Measurements from ENCODE around the gene REV1.
"Not testable (repeated sequence)": the region's sequence is repeated elsewhere in the genome, so short reads cannot be mapped to it uniquely, and the experiment has no call there.

Gene REV1

GRCh38 chr2:99484205-99484604, 5.6 kb downstream of the REV1 start:
- H3K9ac ChIP-seq (ENCODE audit: low read depth, low read length) = no peak overlapping the region
- H3K9me3 ChIP-seq (replicated peaks; ENCODE audit: low read length) = no peaks in the 10 kb centered on the region
- peaks cover 11% of the 10 kb centered on the region for H3K4me1 ChIP-seq (ENCODE audit: control insufficient read depth, insufficient read depth, low read length)
- no peaks in the 10 kb centered on the region for H3K36me3 ChIP-seq (ENCODE audit: insufficient read depth, low read length)
- H3K4me2 ChIP-seq (ENCODE audit: low read length) = no peak overlapping the region
- no peak overlapping the region for H3K4me3 ChIP-seq (ENCODE audit: low read length)
- H3K27me3 ChIP-seq (ENCODE audit: control insufficient read depth, insufficient read depth, low read length) = no peaks in the 10 kb centered on the region

GRCh38 chr2:99481941-99482340, 7.9 kb downstream of the REV1 start:
- H3K27me3 ChIP-seq (ENCODE audit: control insufficient read depth, insufficient read depth, low read length) = no peaks in the 10 kb centered on the region
- no peak overlapping the region for H3K4me3 ChIP-seq (ENCODE audit: low read length)
- H3K9ac ChIP-seq (ENCODE audit: low read depth, low read length) = no peak overlapping the region
- no peaks in the 10 kb centered on the region for H3K9me3 ChIP-seq (replicated peaks; ENCODE audit: low read length)
- H3K36me3 ChIP-seq (ENCODE audit: insufficient read depth, low read length) = no peaks in the 10 kb centered on the region
- H3K4me1 ChIP-seq (ENCODE audit: control insufficient read depth, insufficient read depth, low read length) = no peaks in the 10 kb centered on the region
- no peak overlapping the region for H3K4me2 ChIP-seq (ENCODE audit: low read length)

- H3K4me3 ChIP-seq (ENCODE audit: low read length) = no peak overlapping the region
- no peaks in the 10 kb centered on the region for H3K4me1 ChIP-seq (ENCODE audit: control insufficient read depth, insufficient read depth, low read length)
- H3K36me3 ChIP-seq (ENCODE audit: insufficient read depth, low read length) = no peaks in the 10 kb centered on the region
- H3K9ac ChIP-seq (ENCODE audit: low read depth, low read length) = no peak overlapping the region
- H3K27me3 ChIP-seq (ENCODE audit: control insufficient read depth, insufficient read depth, low read length) = no peaks in the 10 kb centered on the region
- H3K4me2 ChIP-seq (ENCODE audit: low read length) = no peak overlapping the region
- no peaks in the 10 kb centered on the region for H3K9me3 ChIP-seq (replicated peaks; ENCODE audit: low read length)
These were observed 8.3 kb downstream of the REV1 start for GRCh38 chr2:99481527-99481926.

GRCh38 chr2:99480390-99480789, 9.4 kb downstream of the REV1 start:
- Histone ChIP-seq H3K36me3 (ENCODE audit: insufficient read depth, low read length) (no peaks in the 10 kb centered on the region), H3K4me2 (ENCODE audit: low read length) (no peak overlapping the region), H3K9ac (ENCODE audit: low read depth, low read length) (no peak overlapping the region), H3K9me3 (replicated peaks; ENCODE audit: low read length) (no peaks in the 10 kb centered on the region), H3K4me1 (ENCODE audit: control insufficient read depth, insufficient read depth, low read length) (peaks cover 8% of the 10 kb centered on the region), H3K27me3 (ENCODE audit: control insufficient read depth, insufficient read depth, low read length) (no peaks in the 10 kb centered on the region), H3K4me3 (ENCODE audit: low read length) (no peak overlapping the region)

- Histone ChIP-seq H3K4me2 (ENCODE audit: low read length) (no peak overlapping the region), H3K4me3 (ENCODE audit: low read length) (no peak overlapping the region), H3K9me3 (replicated peaks; ENCODE audit: low read length) (no peaks in the 10 kb centered on the region), H3K4me1 (ENCODE audit: control insufficient read depth, insufficient read depth, low read length) (peaks cover 25% of the 10 kb centered on the region), H3K36me3 (ENCODE audit: insufficient read depth, low read length) (no peaks in the 10 kb centered on the region), H3K9ac (ENCODE audit: low read depth, low read length) (no peak overlapping the region), H3K27me3 (ENCODE audit: control insufficient read depth, insufficient read depth, low read length) (no peaks in the 10 kb centered on the region)
These were observed 11.2 kb downstream of the REV1 start for GRCh38 chr2:99478632-99479031.

GRCh38 chr2:99477054-99477453, 12.8 kb downstream of the REV1 start:
- Histone ChIP-seq H3K9ac (ENCODE audit: low read depth, low read length) (no peak overlapping the region), H3K36me3 (ENCODE audit: insufficient read depth, low read length) (no peaks in the 10 kb centered on the region), H3K9me3 (replicated peaks; ENCODE audit: low read length) (no peaks in the 10 kb centered on the region), H3K27me3 (ENCODE audit: control insufficient read depth, insufficient read depth, low read length) (no peaks in the 10 kb centered on the region), H3K4me1 (ENCODE audit: control insufficient read depth, insufficient read depth, low read length) (peaks cover 25% of the 10 kb centered on the region), H3K4me3 (ENCODE audit: low read length) (no peak overlapping the region), H3K4me2 (ENCODE audit: low read length) (no peak overlapping the region)

GRCh38 chr2:99476629-99477028, 13.2 kb downstream of the REV1 start:
- H3K9me3 ChIP-seq (replicated peaks; ENCODE audit: low read length) = no peaks in the 10 kb centered on the region
- H3K4me2 ChIP-seq (ENCODE audit: low read length) = no peak overlapping the region
- H3K9ac ChIP-seq (ENCODE audit: low read depth, low read length) = no peak overlapping the region
- H3K36me3 ChIP-seq (ENCODE audit: insufficient read depth, low read length) = no peaks in the 10 kb centered on the region
- H3K4me1 ChIP-seq (ENCODE audit: control insufficient read depth, insufficient read depth, low read length) = peaks cover 25% of the 10 kb centered on the region
- H3K4me3 ChIP-seq (ENCODE audit: low read length) = no peak overlapping the region
- no peaks in the 10 kb centered on the region for H3K27me3 ChIP-seq (ENCODE audit: control insufficient read depth, insufficient read depth, low read length)

- not testable (repeated sequence) for H3K27me3 ChIP-seq (ENCODE audit: control insufficient read depth, insufficient read depth, low read length); H3K36me3 ChIP-seq (ENCODE audit: insufficient read depth, low read length); H3K9me3 ChIP-seq (replicated peaks; ENCODE audit: low read length); H3K9ac ChIP-seq (ENCODE audit: low read depth, low read length); H3K4me3 ChIP-seq (ENCODE audit: low read length)
- peak overlapping the region; percentile 21 for H3K4me2 ChIP-seq (ENCODE audit: low read length)
- peaks cover 25% of the 10 kb centered on the region for H3K4me1 ChIP-seq (ENCODE audit: control insufficient read depth, insufficient read depth, low read length)
These were observed 14.7 kb downstream of the REV1 start for GRCh38 chr2:99475095-99475494.

- Histone ChIP-seq H3K4me3 (ENCODE audit: low read length) (no peak overlapping the region), H3K4me2 (ENCODE audit: low read length) (no peak overlapping the region), H3K27me3 (ENCODE audit: control insufficient read depth, insufficient read depth, low read length) (no peaks in the 10 kb centered on the region), H3K9ac (ENCODE audit: low read depth, low read length) (no peak overlapping the region), H3K4me1 (ENCODE audit: control insufficient read depth, insufficient read depth, low read length) (peaks cover 25% of the 10 kb centered on the region), H3K9me3 (replicated peaks; ENCODE audit: low read length) (no peaks in the 10 kb centered on the region), H3K36me3 (ENCODE audit: insufficient read depth, low read length) (no peaks in the 10 kb centered on the region)
These were observed 16.2 kb downstream of the REV1 start for GRCh38 chr2:99473518-99474083.

GRCh38 chr2:99472600-99472960, 17.2 kb downstream of the REV1 start:
- no peaks in the 10 kb centered on the region for H3K27me3 ChIP-seq (ENCODE audit: control insufficient read depth, insufficient read depth, low read length)
- H3K4me3 ChIP-seq (ENCODE audit: low read length) = no peak overlapping the region
- H3K9me3 ChIP-seq (replicated peaks; ENCODE audit: low read length) = no peaks in the 10 kb centered on the region
- H3K36me3 ChIP-seq (ENCODE audit: insufficient read depth, low read length) = no peaks in the 10 kb centered on the region
- H3K4me1 ChIP-seq (ENCODE audit: control insufficient read depth, insufficient read depth, low read length) = peaks cover 25% of the 10 kb centered on the region
- no peak overlapping the region for H3K9ac ChIP-seq (ENCODE audit: low read depth, low read length)
- no peak overlapping the region for H3K4me2 ChIP-seq (ENCODE audit: low read length)

- Histone ChIP-seq H3K4me3 (ENCODE audit: low read length) (no peak overlapping the region), H3K4me2 (ENCODE audit: low read length) (no peak overlapping the region), H3K9me3 (replicated peaks; ENCODE audit: low read length) (no peaks in the 10 kb centered on the region), H3K9ac (ENCODE audit: low read depth, low read length) (no peak overlapping the region), H3K36me3 (ENCODE audit: insufficient read depth, low read length) (no peaks in the 10 kb centered on the region), H3K4me1 (ENCODE audit: control insufficient read depth, insufficient read depth, low read length) (peaks cover 25% of the 10 kb centered on the region), H3K27me3 (ENCODE audit: control insufficient read depth, insufficient read depth, low read length) (no peaks in the 10 kb centered on the region)
These were observed 17.9 kb downstream of the REV1 start for GRCh38 chr2:99471654-99472599.

GRCh38 chr2:99470957-99471356, 18.9 kb downstream of the REV1 start:
- Histone ChIP-seq H3K9ac (ENCODE audit: low read depth, low read length) (no peak overlapping the region), H3K4me1 (ENCODE audit: control insufficient read depth, insufficient read depth, low read length) (peaks cover 23% of the 10 kb centered on the region), H3K4me3 (ENCODE audit: low read length) (no peak overlapping the region), H3K4me2 (ENCODE audit: low read length) (no peak overlapping the region), H3K36me3 (ENCODE audit: insufficient read depth, low read length) (no peaks in the 10 kb centered on the region), H3K9me3 (replicated peaks; ENCODE audit: low read length) (no peaks in the 10 kb centered on the region), H3K27me3 (ENCODE audit: control insufficient read depth, insufficient read depth, low read length) (no peaks in the 10 kb centered on the region)

All from skeletal muscle satellite cell (primary cell).